Sigmoid colon (tissue), 4 donors: ENCODE results near the gene GPR27.

Source experiments
- EP300 ChIP-seq, 4 donors: sonication (generic); formaldehyde crosslinking; IDR thresholded peaks; one replicate each; pipeline ENCODE4 v1.6.1; 2017; ENCODE audit warnings: antibody characterized with exemption in 4 of 4
- POLR2A ChIP-seq, 2 donors: fragments of 450-650 bp; IDR thresholded peaks; one replicate each; pipeline ENCODE4 v1.6.1; 2016; ENCODE audit warnings: antibody characterized with exemption in 2 of 2, mild to moderate bottlenecking in 2 of 2, moderate library complexity in 2 of 2
- POLR2AphosphoS5 ChIP-seq, 4 donors: sonication (generic); formaldehyde crosslinking; IDR thresholded peaks; one replicate each; pipeline ENCODE4 v1.6.1; 2017; ENCODE audit warnings: antibody characterized with exemption in 4 of 4
- TF ChIP-seq, protein P1 (sequence below), 4 experiments: fragments of 450-650 bp in 3 of 4; fragments of 200-600 bp in 1 of 4; IDR thresholded peaks; one replicate each; pipeline ENCODE4 v1.5.1; 2016 to 2019; ENCODE audit warnings: antibody characterized with exemption in 4 of 4, mild to moderate bottlenecking in 3 of 4, moderate library complexity in 2 of 4

DNA sequence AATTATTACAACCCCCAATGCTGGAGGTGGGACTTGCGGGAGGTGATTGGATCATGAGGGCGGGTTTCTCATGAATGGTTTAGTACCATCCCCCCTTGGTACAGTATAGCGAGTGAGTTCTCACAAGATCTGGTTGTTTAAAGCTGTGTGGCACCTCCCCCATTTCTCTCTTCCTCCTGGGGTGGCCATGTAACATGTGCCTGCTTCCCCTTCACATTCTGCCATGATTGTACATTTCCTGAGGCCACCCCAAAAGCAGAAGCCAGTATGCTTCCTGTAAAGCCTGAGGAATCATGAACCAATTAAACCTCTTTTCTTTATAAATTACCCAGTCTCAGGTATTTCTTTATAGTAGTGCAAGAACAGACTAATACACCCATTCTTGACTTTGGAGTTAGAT is 51.5 kb downstream of the GPR27 start:
- TF ChIP-seq POLR2AphosphoS5 (IDR thresholded peaks at IDR 0.05): no peak
- TF ChIP-seq, protein P1, sequence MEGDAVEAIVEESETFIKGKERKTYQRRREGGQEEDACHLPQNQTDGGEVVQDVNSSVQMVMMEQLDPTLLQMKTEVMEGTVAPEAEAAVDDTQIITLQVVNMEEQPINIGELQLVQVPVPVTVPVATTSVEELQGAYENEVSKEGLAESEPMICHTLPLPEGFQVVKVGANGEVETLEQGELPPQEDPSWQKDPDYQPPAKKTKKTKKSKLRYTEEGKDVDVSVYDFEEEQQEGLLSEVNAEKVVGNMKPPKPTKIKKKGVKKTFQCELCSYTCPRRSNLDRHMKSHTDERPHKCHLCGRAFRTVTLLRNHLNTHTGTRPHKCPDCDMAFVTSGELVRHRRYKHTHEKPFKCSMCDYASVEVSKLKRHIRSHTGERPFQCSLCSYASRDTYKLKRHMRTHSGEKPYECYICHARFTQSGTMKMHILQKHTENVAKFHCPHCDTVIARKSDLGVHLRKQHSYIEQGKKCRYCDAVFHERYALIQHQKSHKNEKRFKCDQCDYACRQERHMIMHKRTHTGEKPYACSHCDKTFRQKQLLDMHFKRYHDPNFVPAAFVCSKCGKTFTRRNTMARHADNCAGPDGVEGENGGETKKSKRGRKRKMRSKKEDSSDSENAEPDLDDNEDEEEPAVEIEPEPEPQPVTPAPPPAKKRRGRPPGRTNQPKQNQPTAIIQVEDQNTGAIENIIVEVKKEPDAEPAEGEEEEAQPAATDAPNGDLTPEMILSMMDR (IDR thresholded peaks at IDR 0.05): no peak
- TF ChIP-seq POLR2A (IDR thresholded peaks at IDR 0.05): no peak
- TF ChIP-seq EP300 (IDR thresholded peaks at IDR 0.05): no peak
